ENCODE results near the gene FRK. TPM values are rescaled to one million over a fixed set of nuclear protein-coding genes. Genes with fewer than 3 reads are reported as not detected.
"Not testable (repeated sequence)": the region's sequence is repeated elsewhere in the genome, so short reads cannot be mapped to it uniquely, and the experiment has no call there.

Gene FRK
- total RNA-seq, 1 donor from 2014 or later = 1.1 TPM

DNA sequence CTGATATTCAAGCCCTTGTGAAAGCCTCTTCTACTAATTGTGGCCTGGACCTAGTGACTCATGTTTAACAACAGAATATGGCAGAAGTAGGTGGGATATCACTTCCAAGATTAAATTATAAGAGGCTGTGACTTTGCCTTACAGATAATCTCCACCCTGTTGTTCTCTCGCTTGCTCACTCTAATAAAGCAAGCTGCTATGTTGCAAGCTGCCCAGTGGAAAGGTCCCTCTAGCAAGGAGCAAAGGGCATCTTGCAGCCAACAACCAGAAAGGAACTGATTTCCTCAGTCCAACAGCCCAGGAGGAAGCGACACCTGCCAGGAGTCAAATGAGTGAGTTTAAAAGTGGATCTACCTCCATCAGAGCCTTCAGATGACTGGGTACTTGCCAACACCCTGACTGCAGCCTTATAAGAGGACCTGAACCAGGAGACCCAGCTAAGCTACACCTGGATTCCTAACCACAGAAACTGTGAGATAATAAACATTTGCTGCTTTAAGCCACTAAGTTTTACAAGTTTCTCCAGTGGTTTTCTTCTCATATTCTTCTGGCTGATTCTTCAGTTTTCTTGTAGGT, 112.6 kb downstream of the FRK start:
- H3K4me1 Mint-ChIP-seq (ENCODE audit: low read depth) = no peaks in the 10 kb centered on the region
- H3K27me3 Mint-ChIP-seq (ENCODE audit: low read depth) = peaks cover 2% of the 10 kb centered on the region
- H3K36me3 Mint-ChIP-seq (ENCODE audit: low read depth) = peaks cover 4% of the 10 kb centered on the region
- no peak for TF ChIP-seq CTCF (IDR thresholded peaks at IDR 0.05)
- H3K9me3 Mint-ChIP-seq (ENCODE audit: low read depth) = peaks cover 12% of the 10 kb centered on the region
- H3K27ac Mint-ChIP-seq (ENCODE audit: unreplicated experiment) = no peak overlapping the region
- no peak for DNase-seq (ENCODE audit: low spot score)
- H3K4me3 Mint-ChIP-seq (ENCODE audit: unreplicated experiment) = no peak overlapping the region

- peaks cover 7% of the 10 kb centered on the region for H3K36me3 Mint-ChIP-seq (ENCODE audit: low read depth)
- no peak overlapping the region for H3K27ac Mint-ChIP-seq (ENCODE audit: unreplicated experiment)
- H3K4me1 Mint-ChIP-seq (ENCODE audit: low read depth) = no peaks in the 10 kb centered on the region
- no peak overlapping the region for H3K4me3 Mint-ChIP-seq (ENCODE audit: unreplicated experiment)
- no peak for DNase-seq (ENCODE audit: low spot score)
- peaks cover 16% of the 10 kb centered on the region for H3K9me3 Mint-ChIP-seq (ENCODE audit: low read depth)
- peaks cover 2% of the 10 kb centered on the region for H3K27me3 Mint-ChIP-seq (ENCODE audit: low read depth)
- no peak for TF ChIP-seq CTCF (IDR thresholded peaks at IDR 0.05)
Measured at GRCh38 chr6:115945812-115946211, 114.9 kb downstream of the FRK start.

DNA sequence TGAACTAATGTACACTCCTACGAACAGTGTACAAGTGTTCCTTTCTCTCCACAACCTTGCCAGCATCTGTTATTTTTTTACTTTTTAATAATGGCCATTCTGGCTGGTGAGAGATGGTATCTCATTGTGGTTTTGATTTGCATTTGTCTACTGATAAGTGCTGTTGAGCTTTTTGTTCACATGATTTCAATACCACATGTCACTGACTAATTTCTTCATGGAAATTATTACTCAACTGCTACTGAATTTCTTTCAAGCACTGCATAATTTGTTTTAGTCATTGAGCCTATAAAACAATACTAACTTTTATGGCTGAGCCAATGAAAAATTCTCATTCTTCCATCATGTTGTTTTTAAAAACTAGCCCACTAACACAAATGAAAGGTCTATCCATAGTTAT, 115.4 kb downstream of the FRK start:
- H3K27ac Mint-ChIP-seq (ENCODE audit: unreplicated experiment) = no peak overlapping the region

GRCh38 chr6:115944829-115945228, 115.9 kb downstream of the FRK start:
- H3K4me1 Mint-ChIP-seq (ENCODE audit: low read depth); H3K27me3 Mint-ChIP-seq (ENCODE audit: low read depth); H3K4me3 Mint-ChIP-seq (ENCODE audit: unreplicated experiment); H3K27ac Mint-ChIP-seq (ENCODE audit: unreplicated experiment); DNase-seq (ENCODE audit: low spot score): not testable (repeated sequence)
- peaks cover 18% of the 10 kb centered on the region for H3K9me3 Mint-ChIP-seq (ENCODE audit: low read depth)
- peaks cover 12% of the 10 kb centered on the region for H3K36me3 Mint-ChIP-seq (ENCODE audit: low read depth)

More for the DNA sequence above, 115.4 kb downstream of the FRK start:
- Mint-ChIP-seq H3K36me3 (ENCODE audit: low read depth) (peaks cover 9% of the 10 kb centered on the region), H3K4me3 (ENCODE audit: unreplicated experiment) (no peak overlapping the region), H3K27me3 (ENCODE audit: low read depth) (peaks cover 2% of the 10 kb centered on the region), H3K9me3 (ENCODE audit: low read depth) (peaks cover 18% of the 10 kb centered on the region), H3K4me1 (ENCODE audit: low read depth) (no peaks in the 10 kb centered on the region)
- TF ChIP-seq CTCF (IDR thresholded peaks at IDR 0.05) = no peak
- DNase-seq (ENCODE audit: low spot score) = no peak

- Mint-ChIP-seq H3K9me3 (ENCODE audit: low read depth) (peaks cover 16% of the 10 kb centered on the region), H3K27me3 (ENCODE audit: low read depth) (peaks cover 28% of the 10 kb centered on the region), H3K36me3 (ENCODE audit: low read depth) (peaks cover 18% of the 10 kb centered on the region)
- not testable (repeated sequence) for DNase-seq (ENCODE audit: low spot score); H3K4me1 Mint-ChIP-seq (ENCODE audit: low read depth); H3K27ac Mint-ChIP-seq (ENCODE audit: unreplicated experiment); H3K4me3 Mint-ChIP-seq (ENCODE audit: unreplicated experiment)
Measured at GRCh38 chr6:115937502-115937901, 123.2 kb downstream of the FRK start.

DNA sequence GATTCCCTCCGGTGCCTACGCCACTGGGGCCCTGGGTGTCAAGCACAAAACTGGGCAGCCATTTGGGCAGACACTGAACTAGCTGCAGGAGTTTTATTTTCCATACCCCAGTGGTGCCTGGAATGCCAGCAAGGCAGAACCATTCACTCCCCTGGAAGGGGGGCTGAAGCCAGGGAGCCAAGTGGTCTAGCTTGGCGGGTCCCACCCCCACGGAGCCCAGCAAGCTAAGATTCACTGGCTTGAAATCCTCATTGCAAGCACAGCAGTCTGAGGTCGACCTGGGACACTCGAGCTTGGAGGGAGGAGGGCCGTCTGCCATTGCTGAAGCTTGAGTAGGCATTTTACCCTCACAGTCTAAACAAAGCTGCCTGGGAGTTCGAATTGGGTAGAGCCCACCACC, 125.3 kb downstream of the FRK start:
- no peak overlapping the region for H3K27ac Mint-ChIP-seq (ENCODE audit: unreplicated experiment)
- H3K4me1 Mint-ChIP-seq (ENCODE audit: low read depth) = peaks cover 8% of the 10 kb centered on the region
- H3K27me3 Mint-ChIP-seq (ENCODE audit: low read depth) = peaks cover 29% of the 10 kb centered on the region
- H3K36me3 Mint-ChIP-seq (ENCODE audit: low read depth) = peaks cover 13% of the 10 kb centered on the region
- H3K4me3 Mint-ChIP-seq (ENCODE audit: unreplicated experiment) = no peak overlapping the region
- TF ChIP-seq CTCF (IDR thresholded peaks at IDR 0.05) = no peak
- DNase-seq (ENCODE audit: low spot score) = no peak
- peaks cover 10% of the 10 kb centered on the region for H3K9me3 Mint-ChIP-seq (ENCODE audit: low read depth)
